ENCODE results near the gene CDK14. TPM values are rescaled to one million over a fixed set of nuclear protein-coding genes. Genes with fewer than 3 reads are reported as not detected.

The CDK14 gene
- total and polyA plus RNA-seq, 4 donors: 4.2 to 12.4 (median 7.4) TPM

GRCh38 chr7:90897961-90898469 is 301.9 kb downstream of the CDK14 start:
- Histone ChIP-seq H3K27ac (ENCODE audit: low read depth in 1 of 2, low read length in 2 of 2) (no peak overlapping the region), H3K36me3 (ENCODE audit: control insufficient read depth in 4 of 4, insufficient read depth in 3 of 4, low read depth in 1 of 4, low read length in 3 of 4) (no peaks in the 10 kb centered on the region), H3K4me3 (ENCODE audit: low read depth in 1 of 3, low read length in 3 of 3) (no peak overlapping the region), H3K27me3 (ENCODE audit: control insufficient read depth in 4 of 4, insufficient read depth in 4 of 4, low read length in 3 of 4) (no peaks in the 10 kb centered on the region), H3K4me1 (ENCODE audit: control insufficient read depth in 4 of 4, insufficient read depth in 4 of 4, low read length in 3 of 4) (no peaks in the 10 kb centered on the region), H3K9ac (ENCODE audit: low read depth in 1 of 2, low read length in 2 of 2) (no peak overlapping the region), H3K9me3 (ENCODE audit: control insufficient read depth in 4 of 4, low read length in 3 of 4) (no peaks in the 10 kb centered on the region)
- no peak for DNase-seq (ENCODE audit: low spot score)
- TF ChIP-seq HNF4A (conservative IDR thresholded peaks at IDR 0.05) (no peak), RXRA (IDR thresholded peaks at IDR 0.05) (no peak), NR2F2 (IDR thresholded peaks at IDR 0.05) (no peak), FOXA1 (IDR thresholded peaks at IDR 0.05) (no peak), FOXA2 (IDR thresholded peaks at IDR 0.05) (no peak), SP1 (IDR thresholded peaks at IDR 0.05) (no peak), REST (IDR thresholded peaks at IDR 0.05) (no peak), YY1 (IDR thresholded peaks at IDR 0.05) (no peak), EGR1 (IDR thresholded peaks at IDR 0.05; ENCODE audit: low read depth in 2 of 2) (no peak)

- no peak overlapping the region for H3K4me3 ChIP-seq (ENCODE audit: low read depth in 1 of 3, low read length in 3 of 3)
- no peak for DNase-seq (ENCODE audit: low spot score)
- no peak overlapping the region for H3K27ac ChIP-seq (ENCODE audit: low read depth in 1 of 2, low read length in 2 of 2)
- no peak overlapping the region for H3K9ac ChIP-seq (ENCODE audit: low read depth in 1 of 2, low read length in 2 of 2)
- H3K27me3 ChIP-seq (ENCODE audit: control insufficient read depth in 4 of 4, insufficient read depth in 4 of 4, low read length in 3 of 4): no peaks in the 10 kb centered on the region
- no peaks in the 10 kb centered on the region for H3K9me3 ChIP-seq (ENCODE audit: control insufficient read depth in 4 of 4, low read length in 3 of 4)
- no peaks in the 10 kb centered on the region for H3K36me3 ChIP-seq (ENCODE audit: control insufficient read depth in 4 of 4, insufficient read depth in 3 of 4, low read depth in 1 of 4, low read length in 3 of 4)
- TF ChIP-seq CTCF (IDR thresholded peaks at IDR 0.05; ENCODE audit: low read depth, low read length, missing input control) (no peak), ATF3 (IDR thresholded peaks at IDR 0.05) (no peak), EGR1 (IDR thresholded peaks at IDR 0.05; ENCODE audit: low read depth in 2 of 2) (no peak), RXRA (IDR thresholded peaks at IDR 0.05) (no peak), RAD21 (IDR thresholded peaks at IDR 0.05) (no peak), SP1 (IDR thresholded peaks at IDR 0.05) (no peak), YY1 (IDR thresholded peaks at IDR 0.05) (no peak), JUND (IDR thresholded peaks at IDR 0.05) (no peak), ZBTB33 (IDR thresholded peaks at IDR 0.05) (no peak), HNF4A (conservative IDR thresholded peaks at IDR 0.05) (no peak), REST (IDR thresholded peaks at IDR 0.05) (no peak), GABPA (IDR thresholded peaks at IDR 0.05 in 1 of 2, conservative IDR thresholded peaks at IDR 0.05 in 1 of 2) (no peak), FOXA1 (IDR thresholded peaks at IDR 0.05) (no peak)
- 67% methylated on average over 4 of the region's 4 CpGs for WGBS
- H3K4me1 ChIP-seq (ENCODE audit: control insufficient read depth in 4 of 4, insufficient read depth in 4 of 4, low read length in 3 of 4): no peaks in the 10 kb centered on the region
Observed at GRCh38 chr7:90900628-90901356, 304.7 kb downstream of the CDK14 start.
